Aortic smooth muscle cell (primary cell): ENCODE results near the gene POTEB2. TPM values are rescaled to one million over a fixed set of nuclear protein-coding genes. Genes with fewer than 3 reads are reported as not detected.

Experiments
- total RNA-seq: library from RNA; depleted of rRNA; stranded (reverse); fragments of >200 nt; gene quantifications from 2 replicates; pipeline ENCODE4 v1.2.3, GENCODE V29; 2014

The POTEB2 gene
- not detected in 2 replicates for total RNA-seq

GRCh38 chr15:20866214-20866613 lies at the start of gene POTEB2:
Gene POTEB2 (minus strand): TSS chr15:20866314. CDS start chr15:20866281, 33 bp downstream.

